HCT116 (cell line): Measurements from ENCODE around the gene UBAP1L. TPM values are rescaled to one million over a fixed set of nuclear protein-coding genes. Genes with fewer than 3 reads are reported as not detected.

Source experiments
- ATAC-seq: fragments of 200-7000 bp; cut with Tn5 transposase; 2 replicates; pipeline ENCODE4 v1.9.1; 2020; ENCODE audit warnings: mild to moderate bottlenecking, moderate library complexity
- BruUV-seq: library from RNA; stranded (reverse); fragments of 400-500 nt; replicated peaks from 2 replicates; lab custom pipeline; 2021; lab: Mats Ljungman, UMichigan
- CTCF ChIA-PET: fragments of 300-600 bp; sonication (Branson Sonifier 250); formaldehyde crosslinking; loops from one replicate; lab custom pipeline; 2021; ENCODE audit warnings: antibody characterized with exemption; lab: Charles Lee
- POLR2A ChIA-PET: fragments of 300-600, 350-600 bp; sonication (Branson Sonifier 250); formaldehyde crosslinking; loops from one replicate; lab custom pipeline; 2021; ENCODE audit warnings: antibody characterized with exemption; lab: Charles Lee
- RAD21 ChIA-PET, 2 experiments: fragments of 300-600 bp; sonication (Branson Sonifier 250); formaldehyde crosslinking; loops; one replicate each; lab custom pipeline; 2023; ENCODE audit warnings: low total read pairs in 2 of 2; ENCODE audit not compliant: uncharacterized antibody in 2 of 2, unreplicated experiment in 2 of 2, low non-redundant PET in 1 of 2; lab: Charles Lee
- DNase-seq: peaks from one replicate; pipeline ENCODE4 v3.0.0-alpha.2; 2010; ENCODE audit warnings: low read depth, low spot score
- H2AFZ ChIP-seq: fragments of 200-600 bp; shearing (Covaris generic), sonication (generic); 2 replicates; pipeline ENCODE4 v1.6.1; 2017; ENCODE audit warnings: low read depth, mixed run types, mixed read lengths, antibody characterized with exemption, low read length; ENCODE audit not compliant: poor library complexity, severe bottlenecking
- H3K27ac ChIP-seq: 2 replicates; pipeline ENCODE4 v1.5.1; 2012; ENCODE audit warnings: low read depth, low read length
- H3K27me3 ChIP-seq: fragments of 200-600 bp; sonication (generic); 2 replicates; pipeline ENCODE4 v1.6.1; 2016; ENCODE audit warnings: mixed run types, low read length, mixed read lengths; ENCODE audit not compliant: insufficient read depth
- H3K36me3 ChIP-seq, 2 experiments: fragments of 200-500 bp in 1 of 2; fragments of 200-600 bp in 1 of 2; sonication (Bioruptor generic) in 1 of 2; sonication (generic) in 1 of 2; 2 replicates each; pipeline versions ENCODE4 v1.5.1 to v1.6.1; 2014 to 2016; ENCODE audit warnings: low read length in 2 of 2, inconsistent platforms in 1 of 2, mixed read lengths in 1 of 2, mixed run types in 1 of 2; ENCODE audit not compliant: insufficient read depth in 2 of 2, control insufficient read depth in 1 of 2
- H3K4me1 ChIP-seq, 2 experiments: fragments of 200-600 bp in 1 of 2; sonication (generic) in 1 of 2; 2 replicates each; pipeline versions ENCODE4 v1.5.1 to v1.6.1; 2012 to 2017; ENCODE audit warnings: low read length in 2 of 2, inconsistent platforms in 1 of 2, mild to moderate bottlenecking in 1 of 2, mixed read lengths in 1 of 2, mixed run types in 1 of 2, moderate library complexity in 1 of 2; ENCODE audit not compliant: insufficient read depth in 2 of 2, control insufficient read depth in 1 of 2
- H3K4me2 ChIP-seq: fragments of 200-600 bp; sonication (generic); 2 replicates; pipeline ENCODE4 v1.6.1; 2017; ENCODE audit warnings: mixed run types, low read length, mixed read lengths
- H3K4me3 ChIP-seq, 2 experiments: fragments of 200-600 bp in 1 of 2; sonication (generic) in 1 of 2; replicated peaks in 1 of 2; 2 replicates each; pipeline ENCODE4 v1.5.1; 2011 to 2016; ENCODE audit warnings: low read length in 2 of 2, control low read depth in 1 of 2, low read depth in 1 of 2, mild to moderate bottlenecking in 1 of 2, mixed read lengths in 1 of 2, mixed run types in 1 of 2
- H3K79me2 ChIP-seq: fragments of 200-600 bp; sonication (generic); 2 replicates; pipeline ENCODE4 v1.6.1; 2017; ENCODE audit warnings: mild to moderate bottlenecking, mixed run types, low read length, moderate library complexity, mixed read lengths; ENCODE audit not compliant: insufficient read depth
- H3K9ac ChIP-seq: fragments of 200-600 bp; sonication (generic); 2 replicates; pipeline ENCODE4 v1.6.1; 2016; ENCODE audit warnings: low read length, mixed read lengths
- H3K9me2 ChIP-seq: fragments of 200-600 bp; sonication (generic), shearing (Covaris generic); 2 replicates; pipeline ENCODE4 v1.6.1; 2017; ENCODE audit warnings: mixed run types, mild to moderate bottlenecking, moderate library complexity; ENCODE audit not compliant: insufficient read depth
- H3K9me3 ChIP-seq, 2 experiments: fragments of 200-500 bp in 1 of 2; fragments of 200-600 bp in 1 of 2; sonication (Bioruptor generic) in 1 of 2; sonication (generic) in 1 of 2; 2 replicates each; pipeline ENCODE4 v1.6.1; 2014 to 2017; ENCODE audit warnings: low read length in 2 of 2, mixed read lengths in 2 of 2, inconsistent platforms in 1 of 2, low read depth in 1 of 2, mild to moderate bottlenecking in 1 of 2, mixed run types in 1 of 2, moderate library complexity in 1 of 2; ENCODE audit not compliant: control insufficient read depth in 1 of 2, insufficient read depth in 1 of 2
- H4K20me1 ChIP-seq: fragments of 200-600 bp; sonication (generic), shearing (Covaris generic); 2 replicates; pipeline ENCODE4 v1.6.1; 2017; ENCODE audit warnings: mixed run types, mild to moderate bottlenecking, moderate library complexity; ENCODE audit not compliant: insufficient read depth
- CBX3 ChIP-seq: IDR thresholded peaks from 2 replicates; pipeline ENCODE4 v1.6.1; 2012; ENCODE audit warnings: low read depth
- CEBPB ChIP-seq: IDR thresholded peaks from 2 replicates; pipeline ENCODE4 v1.6.1; 2012; ENCODE audit warnings: low read depth
- EZH2 ChIP-seq: fragments of 200-600 bp; sonication (generic); IDR thresholded peaks from 2 replicates; pipeline ENCODE4 v1.6.1; 2017; ENCODE audit warnings: antibody characterized with exemption, mixed run types
- EZH2phosphoT487 ChIP-seq: fragments of 200-600 bp; IDR thresholded peaks from 2 replicates; pipeline ENCODE4 v1.6.1; 2018; ENCODE audit warnings: antibody characterized with exemption, borderline replicate concordance
- FOSL1 ChIP-seq: IDR thresholded peaks from 2 replicates; pipeline ENCODE4 v1.6.1; 2012; ENCODE audit warnings: low read depth
- JUND ChIP-seq: IDR thresholded peaks from 2 replicates; pipeline ENCODE4 v1.6.1; 2012
- POLR2A ChIP-seq: IDR thresholded peaks from 2 replicates; pipeline ENCODE4 v1.7.0; 2011; ENCODE audit warnings: borderline replicate concordance; ENCODE audit not compliant: insufficient read depth, insufficient read length; ENCODE audit errors: extremely low read depth
- POLR2AphosphoS5 ChIP-seq: IDR thresholded peaks from 2 replicates; pipeline ENCODE4 v1.6.1; 2011; ENCODE audit warnings: mild to moderate bottlenecking, low read depth, low read length, moderate library complexity
- SIN3A ChIP-seq: IDR thresholded peaks from 2 replicates; pipeline ENCODE4 v1.6.1; 2012; ENCODE audit warnings: low read depth
- intact Hi-C: fragments of 100-400 bp; cut with micrococcal nuclease; formaldehyde crosslinking; loops from 2 replicates; pipeline ENCODE4 v1.10.0; 2022
- total RNA-seq: library from RNA; stranded (reverse); gene quantifications from one replicate; pipeline ENCODE4 v1.2.1, GENCODE V29; 2021; ENCODE audit not compliant: unreplicated experiment
- TF ChIP-seq, protein P1 (sequence below): IDR thresholded peaks from 2 replicates; pipeline ENCODE4 v1.6.1; 2012
- TF ChIP-seq, protein P2 (sequence below): IDR thresholded peaks from 2 replicates; pipeline ENCODE4 v1.6.1; 2012; ENCODE audit warnings: low read depth
- TF ChIP-seq, protein P3 (sequence below), 3 experiments: fragments of 200-600 bp in 1 of 3; sonication (generic) in 1 of 3; IDR thresholded peaks in 2 of 3; conservative IDR thresholded peaks in 1 of 3; 2 replicates each; pipeline ENCODE4 v1.5.1; 2012 to 2017; ENCODE audit warnings: low read depth in 2 of 3, low read length in 2 of 3, antibody characterized with exemption in 1 of 3, borderline replicate concordance in 1 of 3, control low read depth in 1 of 3, mild to moderate bottlenecking in 1 of 3, mixed read lengths in 1 of 3, mixed run types in 1 of 3, moderate library complexity in 1 of 3; ENCODE audit not compliant: insufficient read depth in 1 of 3

The UBAP1L gene
- total RNA-seq, 1 experiment from 2014 or later, result 4.0 TPM

DNA sequence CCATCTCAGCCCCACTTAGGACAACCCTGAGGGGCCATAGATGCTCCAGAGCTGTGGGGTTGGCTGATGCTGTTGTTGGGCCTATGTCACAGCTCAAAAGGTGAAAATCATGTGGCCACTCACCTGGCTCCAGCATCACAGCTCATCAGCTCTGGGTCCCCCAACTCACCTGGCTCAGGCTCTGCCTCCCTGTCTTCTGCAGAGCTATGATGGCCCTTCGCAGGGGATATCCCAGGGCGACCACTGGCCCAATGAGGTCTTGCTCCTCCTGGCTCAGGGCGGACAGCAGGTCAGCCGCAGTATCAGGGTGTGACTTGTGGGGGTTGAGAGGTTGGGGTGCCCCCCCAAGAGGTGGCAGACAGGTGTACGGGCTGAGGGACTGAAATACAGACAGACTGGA is 15.7 kb downstream of the UBAP1L start:
- H3K27ac ChIP-seq, result no peak overlapping the region
- H3K79me2 ChIP-seq, result no peaks in the 10 kb centered on the region
- ChIA-PET RAD21 (no interaction called here), POLR2A (no interaction called here), CTCF (no interaction called here)
- H3K27me3 ChIP-seq, result no peaks in the 10 kb centered on the region
- no peaks in the 10 kb centered on the region for H4K20me1 ChIP-seq
- H2AFZ ChIP-seq, result no peak overlapping the region
- intact Hi-C loops, result no loop called here
- no peak overlapping the region for H3K4me2 ChIP-seq
- H3K4me1 ChIP-seq, result no peaks in the 10 kb centered on the region
- no peak overlapping the region for H3K9ac ChIP-seq
- no peak for DNase-seq
- no peak for ATAC-seq
- peaks cover 6% of the 10 kb centered on the region in 2 experiments for H3K36me3 ChIP-seq
- H3K9me3 ChIP-seq, result no peaks in the 10 kb centered on the region
- no peaks in the 10 kb centered on the region for H3K9me2 ChIP-seq
- BruUV-seq, result no TSS peak
- TF ChIP-seq, protein P1, sequence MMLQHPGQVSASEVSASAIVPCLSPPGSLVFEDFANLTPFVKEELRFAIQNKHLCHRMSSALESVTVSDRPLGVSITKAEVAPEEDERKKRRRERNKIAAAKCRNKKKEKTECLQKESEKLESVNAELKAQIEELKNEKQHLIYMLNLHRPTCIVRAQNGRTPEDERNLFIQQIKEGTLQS, result no peak
- TF ChIP-seq CBX3 (no peak), EZH2phosphoT487 (no peak), SIN3A (no peak), JUND (no peak), FOSL1 (no peak), CEBPB (no peak), EZH2 (no peak), POLR2AphosphoS5 (no peak), POLR2A (no peak)
- TF ChIP-seq, protein P2, sequence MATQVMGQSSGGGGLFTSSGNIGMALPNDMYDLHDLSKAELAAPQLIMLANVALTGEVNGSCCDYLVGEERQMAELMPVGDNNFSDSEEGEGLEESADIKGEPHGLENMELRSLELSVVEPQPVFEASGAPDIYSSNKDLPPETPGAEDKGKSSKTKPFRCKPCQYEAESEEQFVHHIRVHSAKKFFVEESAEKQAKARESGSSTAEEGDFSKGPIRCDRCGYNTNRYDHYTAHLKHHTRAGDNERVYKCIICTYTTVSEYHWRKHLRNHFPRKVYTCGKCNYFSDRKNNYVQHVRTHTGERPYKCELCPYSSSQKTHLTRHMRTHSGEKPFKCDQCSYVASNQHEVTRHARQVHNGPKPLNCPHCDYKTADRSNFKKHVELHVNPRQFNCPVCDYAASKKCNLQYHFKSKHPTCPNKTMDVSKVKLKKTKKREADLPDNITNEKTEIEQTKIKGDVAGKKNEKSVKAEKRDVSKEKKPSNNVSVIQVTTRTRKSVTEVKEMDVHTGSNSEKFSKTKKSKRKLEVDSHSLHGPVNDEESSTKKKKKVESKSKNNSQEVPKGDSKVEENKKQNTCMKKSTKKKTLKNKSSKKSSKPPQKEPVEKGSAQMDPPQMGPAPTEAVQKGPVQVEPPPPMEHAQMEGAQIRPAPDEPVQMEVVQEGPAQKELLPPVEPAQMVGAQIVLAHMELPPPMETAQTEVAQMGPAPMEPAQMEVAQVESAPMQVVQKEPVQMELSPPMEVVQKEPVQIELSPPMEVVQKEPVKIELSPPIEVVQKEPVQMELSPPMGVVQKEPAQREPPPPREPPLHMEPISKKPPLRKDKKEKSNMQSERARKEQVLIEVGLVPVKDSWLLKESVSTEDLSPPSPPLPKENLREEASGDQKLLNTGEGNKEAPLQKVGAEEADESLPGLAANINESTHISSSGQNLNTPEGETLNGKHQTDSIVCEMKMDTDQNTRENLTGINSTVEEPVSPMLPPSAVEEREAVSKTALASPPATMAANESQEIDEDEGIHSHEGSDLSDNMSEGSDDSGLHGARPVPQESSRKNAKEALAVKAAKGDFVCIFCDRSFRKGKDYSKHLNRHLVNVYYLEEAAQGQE, result no peak
- TF ChIP-seq, protein P3, sequence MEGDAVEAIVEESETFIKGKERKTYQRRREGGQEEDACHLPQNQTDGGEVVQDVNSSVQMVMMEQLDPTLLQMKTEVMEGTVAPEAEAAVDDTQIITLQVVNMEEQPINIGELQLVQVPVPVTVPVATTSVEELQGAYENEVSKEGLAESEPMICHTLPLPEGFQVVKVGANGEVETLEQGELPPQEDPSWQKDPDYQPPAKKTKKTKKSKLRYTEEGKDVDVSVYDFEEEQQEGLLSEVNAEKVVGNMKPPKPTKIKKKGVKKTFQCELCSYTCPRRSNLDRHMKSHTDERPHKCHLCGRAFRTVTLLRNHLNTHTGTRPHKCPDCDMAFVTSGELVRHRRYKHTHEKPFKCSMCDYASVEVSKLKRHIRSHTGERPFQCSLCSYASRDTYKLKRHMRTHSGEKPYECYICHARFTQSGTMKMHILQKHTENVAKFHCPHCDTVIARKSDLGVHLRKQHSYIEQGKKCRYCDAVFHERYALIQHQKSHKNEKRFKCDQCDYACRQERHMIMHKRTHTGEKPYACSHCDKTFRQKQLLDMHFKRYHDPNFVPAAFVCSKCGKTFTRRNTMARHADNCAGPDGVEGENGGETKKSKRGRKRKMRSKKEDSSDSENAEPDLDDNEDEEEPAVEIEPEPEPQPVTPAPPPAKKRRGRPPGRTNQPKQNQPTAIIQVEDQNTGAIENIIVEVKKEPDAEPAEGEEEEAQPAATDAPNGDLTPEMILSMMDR (IDR thresholded peaks at IDR 0.05 in 2 of 3, conservative IDR thresholded peaks at IDR 0.05 in 1 of 3; ENCODE audit: borderline replicate concordance in 1 of 3, insufficient read depth in 1 of 3, low read depth in 2 of 3, low read length in 2 of 3), result no peak
- H3K4me3 ChIP-seq, result no peak overlapping the region
